ENCODE data around the gene ANKRD29. TPM values are rescaled to one million over a fixed set of nuclear protein-coding genes. Genes with fewer than 3 reads are reported as not detected.

The ANKRD29 gene
- total RNA-seq, 1 donor from 2014 or later = not detected

- no peak for DNase-seq
- Mint-ChIP-seq H3K9me3 (no peaks in the 10 kb centered on the region), H3K4me1 (peaks cover 6% of the 10 kb centered on the region), H3K27ac (no peak overlapping the region), H3K36me3 (ENCODE audit: low read depth) (peaks cover 77% of the 10 kb centered on the region), H3K27me3 (no peaks in the 10 kb centered on the region), H3K4me3 (no peak overlapping the region)
- intact Hi-C loops (cut with micrococcal nuclease) = no loop called here
Observed at GRCh38 chr18:23551978-23552377, 110.7 kb downstream of the ANKRD29 start.

- H3K9me3 Mint-ChIP-seq = no peaks in the 10 kb centered on the region
- peaks cover 74% of the 10 kb centered on the region for H3K36me3 Mint-ChIP-seq (ENCODE audit: low read depth)
- H3K4me3 Mint-ChIP-seq = no peak overlapping the region
- intact Hi-C loops (cut with micrococcal nuclease) = no loop called here
- DNase-seq = no peak
- H3K27me3 Mint-ChIP-seq = no peaks in the 10 kb centered on the region
- H3K27ac Mint-ChIP-seq = no peak overlapping the region
- peaks cover 11% of the 10 kb centered on the region for H3K4me1 Mint-ChIP-seq
Observed at GRCh38 chr18:23550898-23551297, 111.8 kb downstream of the ANKRD29 start.

Other genes with a start within 250 kb of the ANKRD29 start
- 46.7 and 53.3 TPM in 2 replicates for gene RIOK3, start 209.6 kb downstream of the ANKRD29 start, total RNA-seq
- gene RMC1, start 159.4 kb downstream of the ANKRD29 start, total RNA-seq = 51.0 and 52.8 TPM in 2 replicates
- gene NPC1, start 76.4 kb downstream of the ANKRD29 start, total RNA-seq = 26.3 and 29.9 TPM in 2 replicates
- not detected in 2 replicates for gene LAMA3, start 26.5 kb upstream of the ANKRD29 start, total RNA-seq

Data from activated CD4-positive, alpha-beta T cell treated with anti-CD3 and anti-CD28 coated beads, Interleukin-2, amount 10 ng/mL, durations not matched to agents 24 days and 14 days (primary cell).